ENCODE data around the gene LACTB.

Gene LACTB

GRCh38 chr15:63124506-63124905 lies 2.8 kb downstream of the LACTB start:
- no peak for DNase-seq
- no peak for TF ChIP-seq POLR2A (IDR thresholded peaks at IDR 0.05; ENCODE audit: low read length)
- no peak for TF ChIP-seq GATA1 (IDR thresholded peaks at IDR 0.05; ENCODE audit: low read depth, low read length)

GRCh38 chr15:63126726-63127125 lies 5.1 kb downstream of the LACTB start:
- TF ChIP-seq POLR2A (IDR thresholded peaks at IDR 0.05; ENCODE audit: low read length) (no peak), GATA1 (IDR thresholded peaks at IDR 0.05; ENCODE audit: low read depth, low read length) (no peak)
- DNase-seq, result no peak

- DNase-seq, result no peak
- TF ChIP-seq POLR2A (IDR thresholded peaks at IDR 0.05; ENCODE audit: low read length) (no peak), GATA1 (IDR thresholded peaks at IDR 0.05; ENCODE audit: low read depth, low read length) (no peak)
Observed at GRCh38 chr15:63133786-63134185, 12.1 kb downstream of the LACTB start.

- TF ChIP-seq GATA1 (IDR thresholded peaks at IDR 0.05; ENCODE audit: low read depth, low read length) (no peak), POLR2A (IDR thresholded peaks at IDR 0.05; ENCODE audit: low read length) (no peak)
- no peak for DNase-seq
Observed at GRCh38 chr15:63134245-63134985, 12.8 kb downstream of the LACTB start.

GRCh38 chr15:63135281-63135680 lies 13.6 kb downstream of the LACTB start:
- DNase-seq, result no peak
- TF ChIP-seq POLR2A (IDR thresholded peaks at IDR 0.05; ENCODE audit: low read length) (no peak), GATA1 (IDR thresholded peaks at IDR 0.05; ENCODE audit: low read depth, low read length) (no peak)

- DNase-seq, result peak in 1 of 2 experiments; percentile 33
- TF ChIP-seq POLR2A (IDR thresholded peaks at IDR 0.05; ENCODE audit: low read length) (no peak), GATA1 (IDR thresholded peaks at IDR 0.05; ENCODE audit: low read depth, low read length) (no peak)
Observed at GRCh38 chr15:63135804-63136203, 14.1 kb downstream of the LACTB start.

GRCh38 chr15:63136742-63137141 lies 15.1 kb downstream of the LACTB start:
- no peak for TF ChIP-seq GATA1 (IDR thresholded peaks at IDR 0.05; ENCODE audit: low read depth, low read length)
- TF ChIP-seq POLR2A (IDR thresholded peaks at IDR 0.05; ENCODE audit: low read length), result no peak
- no peak for DNase-seq

GRCh38 chr15:63140936-63141335 lies 19.3 kb downstream of the LACTB start:
- no peak for DNase-seq
- TF ChIP-seq GATA1 (IDR thresholded peaks at IDR 0.05; ENCODE audit: low read depth, low read length), result no peak
- no peak for TF ChIP-seq POLR2A (IDR thresholded peaks at IDR 0.05; ENCODE audit: low read length)

GRCh38 chr15:63145426-63145825 lies 23.8 kb downstream of the LACTB start:
- DNase-seq, result no peak

GRCh38 chr15:63146684-63147083 lies 25.0 kb downstream of the LACTB start:
- TF ChIP-seq GATA1 (IDR thresholded peaks at IDR 0.05; ENCODE audit: low read depth, low read length), result no peak
- TF ChIP-seq POLR2A (IDR thresholded peaks at IDR 0.05; ENCODE audit: low read length), result no peak
- no peak for DNase-seq

More at GRCh38 chr15:63145426-63145825, 23.8 kb downstream of the LACTB start:
- TF ChIP-seq POLR2A (IDR thresholded peaks at IDR 0.05; ENCODE audit: low read length) (no peak), GATA1 (IDR thresholded peaks at IDR 0.05; ENCODE audit: low read depth, low read length) (no peak)

- TF ChIP-seq POLR2A (IDR thresholded peaks at IDR 0.05; ENCODE audit: low read length) (no peak), GATA1 (IDR thresholded peaks at IDR 0.05; ENCODE audit: low read depth, low read length) (no peak)
- DNase-seq, result no peak
Observed at GRCh38 chr15:63151665-63152064, 30.0 kb downstream of the LACTB start.

- TF ChIP-seq POLR2A (IDR thresholded peaks at IDR 0.05; ENCODE audit: low read length), result no peak
- TF ChIP-seq GATA1 (IDR thresholded peaks at IDR 0.05; ENCODE audit: low read depth, low read length), result no peak
- no peak for DNase-seq
Observed at GRCh38 chr15:63155486-63155885, 33.8 kb downstream of the LACTB start.

GRCh38 chr15:63156086-63156710 lies 34.5 kb downstream of the LACTB start:
- TF ChIP-seq GATA1 (IDR thresholded peaks at IDR 0.05; ENCODE audit: low read depth, low read length) (no peak), POLR2A (IDR thresholded peaks at IDR 0.05; ENCODE audit: low read length) (no peak)
- DNase-seq, result peak; percentile 29 to 58

- TF ChIP-seq GATA1 (IDR thresholded peaks at IDR 0.05; ENCODE audit: low read depth, low read length) (no peak), POLR2A (IDR thresholded peaks at IDR 0.05; ENCODE audit: low read length) (no peak)
- DNase-seq, result peak; percentile 68 to 86
Observed at GRCh38 chr15:63156755-63157117, 35.1 kb downstream of the LACTB start.

Measured in erythroblast (primary cell).